Measurements from ENCODE around the gene SLC25A17.
"Not testable (repeated sequence)": the region's sequence is repeated elsewhere in the genome, so short reads cannot be mapped to it uniquely, and the experiment has no call there.

Gene SLC25A17

GRCh38 chr22:40764763-40765441, 54.2 kb downstream of the SLC25A17 start:
- Histone ChIP-seq H3K27ac (ENCODE audit: low read depth, low read length) (no peak overlapping the region), H3K4me3 (ENCODE audit: low read depth in 1 of 5, low read length in 5 of 5) (no peak overlapping the region), H3K4me1 (ENCODE audit: control insufficient read depth in 5 of 5, insufficient read depth in 5 of 5, low read length in 5 of 5) (no peaks in the 10 kb centered on the region), H3K36me3 (ENCODE audit: control insufficient read depth in 5 of 5, insufficient read depth in 5 of 5, low read length in 5 of 5) (peaks cover 4 to 13% (median 7%) of the 10 kb centered on the region in 5 donors), H3K27me3 (ENCODE audit: control insufficient read depth in 5 of 5, insufficient read depth in 4 of 5, low read length in 5 of 5) (no peaks in the 10 kb centered on the region), H3K9ac (ENCODE audit: low read length in 5 of 5) (no peak overlapping the region), H3K9me3 (ENCODE audit: control insufficient read depth in 5 of 5, low read length in 5 of 5) (no peaks in the 10 kb centered on the region)

GRCh38 chr22:40759294-40759840, 59.8 kb downstream of the SLC25A17 start:
- Histone ChIP-seq H3K27ac (ENCODE audit: low read depth, low read length) (no peak overlapping the region), H3K4me1 (ENCODE audit: control insufficient read depth in 5 of 5, insufficient read depth in 5 of 5, low read length in 5 of 5) (no peaks in the 10 kb centered on the region), H3K9me3 (ENCODE audit: control insufficient read depth in 5 of 5, low read length in 5 of 5) (no peaks in the 10 kb centered on the region), H3K36me3 (ENCODE audit: control insufficient read depth in 5 of 5, insufficient read depth in 5 of 5, low read length in 5 of 5) (no peaks in the 10 kb centered on the region), H3K27me3 (ENCODE audit: control insufficient read depth in 5 of 5, insufficient read depth in 4 of 5, low read length in 5 of 5) (no peaks in the 10 kb centered on the region), H3K4me3 (ENCODE audit: low read depth in 1 of 5, low read length in 5 of 5) (no peak overlapping the region), H3K9ac (ENCODE audit: low read length in 5 of 5) (no peak overlapping the region)

GRCh38 chr22:40758851-40759250, 60.3 kb downstream of the SLC25A17 start:
- H3K4me1 ChIP-seq (ENCODE audit: control insufficient read depth in 5 of 5, insufficient read depth in 5 of 5, low read length in 5 of 5); H3K9ac ChIP-seq (ENCODE audit: low read length in 5 of 5); H3K4me3 ChIP-seq (ENCODE audit: low read depth in 1 of 5, low read length in 5 of 5); H3K36me3 ChIP-seq (ENCODE audit: control insufficient read depth in 5 of 5, insufficient read depth in 5 of 5, low read length in 5 of 5); H3K27me3 ChIP-seq (ENCODE audit: control insufficient read depth in 5 of 5, insufficient read depth in 4 of 5, low read length in 5 of 5); H3K9me3 ChIP-seq (ENCODE audit: control insufficient read depth in 5 of 5, low read length in 5 of 5); H3K27ac ChIP-seq (ENCODE audit: low read depth, low read length): not testable (repeated sequence)

GRCh38 chr22:40758390-40758789, 60.8 kb downstream of the SLC25A17 start:
- H3K9ac ChIP-seq (ENCODE audit: low read length in 5 of 5): no peak overlapping the region
- H3K4me3 ChIP-seq (ENCODE audit: low read depth in 1 of 5, low read length in 5 of 5): no peak overlapping the region
- H3K27me3 ChIP-seq (ENCODE audit: control insufficient read depth in 5 of 5, insufficient read depth in 4 of 5, low read length in 5 of 5): no peaks in the 10 kb centered on the region
- H3K36me3 ChIP-seq (ENCODE audit: control insufficient read depth in 5 of 5, insufficient read depth in 5 of 5, low read length in 5 of 5): no peaks in the 10 kb centered on the region
- H3K27ac ChIP-seq (ENCODE audit: low read depth, low read length): no peak overlapping the region
- H3K9me3 ChIP-seq (ENCODE audit: control insufficient read depth in 5 of 5, low read length in 5 of 5): no peaks in the 10 kb centered on the region
- no peaks in the 10 kb centered on the region for H3K4me1 ChIP-seq (ENCODE audit: control insufficient read depth in 5 of 5, insufficient read depth in 5 of 5, low read length in 5 of 5)

GRCh38 chr22:40757071-40757470, 62.1 kb downstream of the SLC25A17 start:
- H3K4me1 ChIP-seq (ENCODE audit: control insufficient read depth in 5 of 5, insufficient read depth in 5 of 5, low read length in 5 of 5): no peaks in the 10 kb centered on the region
- H3K9me3 ChIP-seq (ENCODE audit: control insufficient read depth in 5 of 5, low read length in 5 of 5): no peaks in the 10 kb centered on the region
- no peak overlapping the region for H3K27ac ChIP-seq (ENCODE audit: low read depth, low read length)
- H3K36me3 ChIP-seq (ENCODE audit: control insufficient read depth in 5 of 5, insufficient read depth in 5 of 5, low read length in 5 of 5): no peaks in the 10 kb centered on the region
- H3K9ac ChIP-seq (ENCODE audit: low read length in 5 of 5): no peak overlapping the region
- H3K4me3 ChIP-seq (ENCODE audit: low read depth in 1 of 5, low read length in 5 of 5): no peak overlapping the region
- H3K27me3 ChIP-seq (ENCODE audit: control insufficient read depth in 5 of 5, insufficient read depth in 4 of 5, low read length in 5 of 5): no peaks in the 10 kb centered on the region

GRCh38 chr22:40753114-40753513, 66.0 kb downstream of the SLC25A17 start:
- Histone ChIP-seq H3K9ac (ENCODE audit: low read length in 5 of 5) (no peak overlapping the region), H3K4me1 (ENCODE audit: control insufficient read depth in 5 of 5, insufficient read depth in 5 of 5, low read length in 5 of 5) (peaks cover 0 to 8% (median 0%) of the 10 kb centered on the region in 5 donors), H3K4me3 (ENCODE audit: low read depth in 1 of 5, low read length in 5 of 5) (no peak overlapping the region), H3K36me3 (ENCODE audit: control insufficient read depth in 5 of 5, insufficient read depth in 5 of 5, low read length in 5 of 5) (no peaks in the 10 kb centered on the region), H3K27me3 (ENCODE audit: control insufficient read depth in 5 of 5, insufficient read depth in 4 of 5, low read length in 5 of 5) (no peaks in the 10 kb centered on the region), H3K9me3 (ENCODE audit: control insufficient read depth in 5 of 5, low read length in 5 of 5) (peaks cover 0 to 6% (median 5%) of the 10 kb centered on the region in 5 donors), H3K27ac (ENCODE audit: low read depth, low read length) (no peak overlapping the region)

GRCh38 chr22:40751250-40751649, 67.9 kb downstream of the SLC25A17 start:
- Histone ChIP-seq H3K27me3 (ENCODE audit: control insufficient read depth in 5 of 5, insufficient read depth in 4 of 5, low read length in 5 of 5) (no peaks in the 10 kb centered on the region), H3K9ac (ENCODE audit: low read length in 5 of 5) (no peak overlapping the region), H3K27ac (ENCODE audit: low read depth, low read length) (no peak overlapping the region), H3K36me3 (ENCODE audit: control insufficient read depth in 5 of 5, insufficient read depth in 5 of 5, low read length in 5 of 5) (no peaks in the 10 kb centered on the region), H3K4me1 (ENCODE audit: control insufficient read depth in 5 of 5, insufficient read depth in 5 of 5, low read length in 5 of 5) (peaks cover 0 to 8% (median 0%) of the 10 kb centered on the region in 5 donors), H3K9me3 (ENCODE audit: control insufficient read depth in 5 of 5, low read length in 5 of 5) (peaks cover 0 to 7% (median 5%) of the 10 kb centered on the region in 5 donors), H3K4me3 (ENCODE audit: low read depth in 1 of 5, low read length in 5 of 5) (no peak overlapping the region)

- Histone ChIP-seq H3K36me3 (ENCODE audit: control insufficient read depth in 5 of 5, insufficient read depth in 5 of 5, low read length in 5 of 5) (no peaks in the 10 kb centered on the region), H3K27ac (ENCODE audit: low read depth, low read length) (no peak overlapping the region)
Measured at GRCh38 chr22:40749829-40750228, 69.3 kb downstream of the SLC25A17 start.

GRCh38 chr22:40748388-40749355, 70.5 kb downstream of the SLC25A17 start:
- no peaks in the 10 kb centered on the region for H3K36me3 ChIP-seq (ENCODE audit: control insufficient read depth in 5 of 5, insufficient read depth in 5 of 5, low read length in 5 of 5)

More at GRCh38 chr22:40749829-40750228, 69.3 kb downstream of the SLC25A17 start:
- H3K4me1 ChIP-seq (ENCODE audit: control insufficient read depth in 5 of 5, insufficient read depth in 5 of 5, low read length in 5 of 5): peaks cover 0 to 8% (median 0%) of the 10 kb centered on the region in 5 donors
- H3K9ac ChIP-seq (ENCODE audit: low read length in 5 of 5): no peak overlapping the region
- no peaks in the 10 kb centered on the region for H3K27me3 ChIP-seq (ENCODE audit: control insufficient read depth in 5 of 5, insufficient read depth in 4 of 5, low read length in 5 of 5)
- peaks cover 0 to 7% (median 5%) of the 10 kb centered on the region in 5 donors for H3K9me3 ChIP-seq (ENCODE audit: control insufficient read depth in 5 of 5, low read length in 5 of 5)
- H3K4me3 ChIP-seq (ENCODE audit: low read depth in 1 of 5, low read length in 5 of 5): no peak overlapping the region

GRCh38 chr22:40747361-40747760, 71.8 kb downstream of the SLC25A17 start:
- Histone ChIP-seq H3K9me3 (ENCODE audit: control insufficient read depth in 5 of 5, low read length in 5 of 5) (peaks cover 0 to 7% (median 5%) of the 10 kb centered on the region in 5 donors), H3K27ac (ENCODE audit: low read depth, low read length) (no peak overlapping the region), H3K36me3 (ENCODE audit: control insufficient read depth in 5 of 5, insufficient read depth in 5 of 5, low read length in 5 of 5) (no peaks in the 10 kb centered on the region), H3K27me3 (ENCODE audit: control insufficient read depth in 5 of 5, insufficient read depth in 4 of 5, low read length in 5 of 5) (no peaks in the 10 kb centered on the region), H3K4me3 (ENCODE audit: low read depth in 1 of 5, low read length in 5 of 5) (no peak overlapping the region), H3K4me1 (ENCODE audit: control insufficient read depth in 5 of 5, insufficient read depth in 5 of 5, low read length in 5 of 5) (peaks cover 0 to 8% (median 0%) of the 10 kb centered on the region in 5 donors), H3K9ac (ENCODE audit: low read length in 5 of 5) (no peak overlapping the region)

More at GRCh38 chr22:40748388-40749355, 70.5 kb downstream of the SLC25A17 start:
- peaks cover 0 to 8% (median 0%) of the 10 kb centered on the region in 5 donors for H3K4me1 ChIP-seq (ENCODE audit: control insufficient read depth in 5 of 5, insufficient read depth in 5 of 5, low read length in 5 of 5)
- H3K27me3 ChIP-seq (ENCODE audit: control insufficient read depth in 5 of 5, insufficient read depth in 4 of 5, low read length in 5 of 5): no peaks in the 10 kb centered on the region
- peaks cover 0 to 7% (median 5%) of the 10 kb centered on the region in 5 donors for H3K9me3 ChIP-seq (ENCODE audit: control insufficient read depth in 5 of 5, low read length in 5 of 5)
- H3K4me3 ChIP-seq (ENCODE audit: low read depth in 1 of 5, low read length in 5 of 5): no peak overlapping the region
- no peak overlapping the region for H3K27ac ChIP-seq (ENCODE audit: low read depth, low read length)
- no peak overlapping the region for H3K9ac ChIP-seq (ENCODE audit: low read length in 5 of 5)
